HepG2 (cell line): ENCODE results near the gene GAN. TPM values are rescaled to one million over a fixed set of nuclear protein-coding genes. Genes with fewer than 3 reads are reported as not detected.

Experiments
- ATAC-seq: fragments of 200-7000 bp; cut with Tn5 transposase; 3 replicates; pipeline ENCODE4 v1.9.1; 2020; ENCODE audit warnings: mild to moderate bottlenecking, moderate library complexity
- BruUV-seq: library from RNA; stranded (reverse); fragments of 400-500 nt; replicated peaks from 2 replicates; lab custom pipeline; 2021; lab: Mats Ljungman, UMichigan
- CTCF ChIA-PET: fragments of 300-600 bp; formaldehyde crosslinking; extraction: SDS; loops from one replicate; lab custom pipeline; 2021; ENCODE audit warnings: low total read pairs, inconsistent platforms, low intra/inter-chr PET ratio; lab: Yijun Ruan, JAX
- POLR2A ChIA-PET: fragments of 350-600 bp; sonication (Branson Sonifier 250); formaldehyde crosslinking; loops from one replicate; lab custom pipeline; 2020; ENCODE audit warnings: antibody characterized with exemption, inconsistent platforms; lab: Yijun Ruan, JAX
- DNase-seq: peaks from one replicate; pipeline ENCODE4 v3.0.0-alpha.2; 2015; ENCODE audit warnings: low spot score
- FAIRE-seq: peaks from 3 replicates; lab custom pipeline; 2011; peaks lifted over from hg19 to GRCh38; lab: Jason Lieb, UNC
- H2AFZ ChIP-seq: one replicate; pipeline ENCODE4 v1.6.1; 2011; ENCODE audit warnings: low read length, inconsistent platforms
- H3K27ac ChIP-seq: fragments of 300-600 bp; 3 replicates; pipeline ENCODE4 v1.8.0; 2011; ENCODE audit warnings: mixed run types, mild to moderate bottlenecking, mixed read lengths, low read length, inconsistent platforms; ENCODE audit not compliant: insufficient read depth; ENCODE audit errors: extremely low read length
- H3K27me3 ChIP-seq, 2 experiments: fragments of 200-600 bp in 1 of 2; 2 replicates in 1 of 2; 3 replicates in 1 of 2; pipeline versions ENCODE4 v1.6.0 to v1.8.0; 2011; ENCODE audit warnings: low read length in 2 of 2, mild to moderate bottlenecking in 2 of 2, moderate library complexity in 2 of 2, inconsistent platforms in 1 of 2; ENCODE audit not compliant: insufficient read depth in 2 of 2, control insufficient read depth in 1 of 2
- H3K36me3 ChIP-seq, 2 experiments: fragments of 200-600 bp in 1 of 2; replicated peaks in 1 of 2; 2 replicates in 1 of 2; 3 replicates in 1 of 2; pipeline versions ENCODE4 v1.5.1 to v1.8.0; 2011; ENCODE audit warnings: low read length in 2 of 2, inconsistent platforms in 1 of 2; ENCODE audit not compliant: insufficient read depth in 2 of 2, control insufficient read depth in 1 of 2
- H3K4me1 ChIP-seq: 2 replicates; pipeline ENCODE4 v1.5.1; 2012; ENCODE audit warnings: low read length, inconsistent platforms; ENCODE audit not compliant: insufficient read depth
- H3K4me2 ChIP-seq: 2 replicates; pipeline ENCODE4 v1.6.0; 2011; ENCODE audit warnings: low read depth, low read length, inconsistent platforms
- H3K4me3 ChIP-seq, 3 experiments: fragments of 200-600 bp in 1 of 3; sonication (generic), shearing (Covaris generic) in 1 of 3; replicated peaks in 1 of 3; 2 replicates each; pipeline ENCODE4 v1.5.1; 2011 to 2016; ENCODE audit warnings: low read length in 3 of 3, inconsistent platforms in 2 of 3, low read depth in 2 of 3, mild to moderate bottlenecking in 2 of 3, control low read depth in 1 of 3, mixed read lengths in 1 of 3; ENCODE audit not compliant: insufficient read depth in 1 of 3
- H3K79me2 ChIP-seq: one replicate; pipeline ENCODE4 v1.6.1; 2011; ENCODE audit warnings: low read length, inconsistent platforms; ENCODE audit not compliant: insufficient read depth
- H3K9ac ChIP-seq: 2 replicates; pipeline ENCODE4 v1.6.0; 2011; ENCODE audit warnings: mild to moderate bottlenecking, low read depth, low read length, inconsistent platforms; ENCODE audit not compliant: insufficient read depth
- H3K9me3 ChIP-seq: 2 replicates; pipeline ENCODE4 v1.5.1; 2012; ENCODE audit warnings: mild to moderate bottlenecking, low read length
- H4K20me1 ChIP-seq: 2 replicates; pipeline ENCODE4 v1.6.0; 2011; ENCODE audit warnings: inconsistent platforms, mild to moderate bottlenecking, low read length, moderate library complexity; ENCODE audit not compliant: insufficient read depth
- ATF7 ChIP-seq, 2 experiments: fragments of 450-650 bp in 1 of 2; sonication (generic) in 1 of 2; formaldehyde crosslinking in 1 of 2; IDR thresholded peaks; 2 replicates each; pipeline versions ENCODE4 v1.4.0 to v1.6.1; 2016 to 2020; ENCODE audit warnings: antibody characterized with exemption in 1 of 2, mild to moderate bottlenecking in 1 of 2, missing genetic modification reagents in 1 of 2
- ATM ChIP-seq: fragments of 450-650 bp; IDR thresholded peaks from 2 replicates; pipeline ENCODE4 v1.7.1; 2017; ENCODE audit warnings: mild to moderate bottlenecking, borderline replicate concordance
- CBX2 ChIP-seq, 2 experiments: fragments of 200-600 bp in 1 of 2; sonication (generic); formaldehyde crosslinking in 1 of 2; IDR thresholded peaks; 2 replicates each; pipeline versions ENCODE4 v1.7.0 to v1.8.1; 2018 to 2022; ENCODE audit warnings: low read depth in 2 of 2, low read length in 1 of 2, mild to moderate bottlenecking in 1 of 2, missing genetic modification reagents in 1 of 2
- CREB1 ChIP-seq, 2 experiments: fragments of 450-650 bp in 1 of 2; IDR thresholded peaks; 2 replicates each; pipeline ENCODE4 v1.6.1; 2016 to 2017; ENCODE audit warnings: control low read depth in 1 of 2, mild to moderate bottlenecking in 1 of 2, missing compliant biosample characterization in 1 of 2, missing genetic modification characterization in 1 of 2
- KAT7 ChIP-seq: IDR thresholded peaks from 2 replicates; pipeline ENCODE4 v1.6.1; 2018; ENCODE audit warnings: borderline replicate concordance, missing compliant biosample characterization
- ZBTB7B ChIP-seq: sonication (generic); formaldehyde crosslinking; IDR thresholded peaks from 2 replicates; pipeline ENCODE4 v1.4.0; 2020; ENCODE audit warnings: missing genetic modification reagents
- ZNF674 ChIP-seq: sonication (generic); formaldehyde crosslinking; IDR thresholded peaks from 2 replicates; pipeline ENCODE4 v1.5.0; 2020; ENCODE audit warnings: low read depth, mild to moderate bottlenecking, missing genetic modification reagents
- ZNF790 ChIP-seq: sonication (generic); formaldehyde crosslinking; IDR thresholded peaks from 2 replicates; pipeline ENCODE4 v1.8.0; 2022; ENCODE audit warnings: missing genetic modification reagents, mild to moderate bottlenecking, borderline replicate concordance
- WGBS: methylation state at CpG from one replicate; pipeline ENCODE4 v1.1.6; 2017; ENCODE audit warnings: low lambda C conversion rate; 5-methylcytosine and 5-hydroxymethylcytosine counted together
- in situ Hi-C: cut with HindIII; loops from 2 replicates; pipeline ENCODE4 v1.10.0; 2017; ENCODE audit warnings: low pct_unique_long_range_greater_than_20kb; ENCODE audit not compliant: extremely low pct_ligation_motif_present
- intact Hi-C: fragments of 100-400 bp; cut with micrococcal nuclease; formaldehyde crosslinking; loops from one replicate; pipeline ENCODE4 v1.10.0; 2022; ENCODE audit not compliant: unreplicated experiment
- polyA plus RNA-seq, 8 experiments: library from polyadenylated mRNA; depleted of rRNA in 3 of 8; stranded (reverse) in 7 of 8; unstranded in 1 of 8; fragments of >200 nt; fragmentation: Illumina TruSeq in 4 of 8; extraction: Trizol in 4 of 8; gene quantifications; 2 replicates each; pipeline versions ENCODE4 v1.2.1 to v1.2.3, GENCODE V29; 2011 to 2016; ENCODE audit warnings: low read depth in 4 of 8, missing spikeins in 1 of 8, mixed read lengths in 1 of 8; ENCODE audit not compliant: insufficient read depth in 1 of 8
- total RNA-seq, 5 experiments: library from RNA; depleted of rRNA; stranded (reverse); fragments of >200 nt; fragmentation: Illumina TruSeq; extraction: Trizol; gene quantifications; 2 replicates each; pipeline ENCODE4 v1.2.3, GENCODE V29; 2016; ENCODE audit warnings: low read depth in 1 of 5
- TF ChIP-seq, protein P1 (sequence below): sonication (generic); formaldehyde crosslinking; IDR thresholded peaks from 2 replicates; pipeline ENCODE4 v1.4.0; 2020; ENCODE audit warnings: missing genetic modification reagents, mild to moderate bottlenecking, borderline replicate concordance

GAN gene
- total and polyA plus RNA-seq, 2 of the 13 experiments (the other 11 are each of a cell fraction or from before 2014, with no cell fraction given): 4.3 to 11.0 TPM

DNA sequence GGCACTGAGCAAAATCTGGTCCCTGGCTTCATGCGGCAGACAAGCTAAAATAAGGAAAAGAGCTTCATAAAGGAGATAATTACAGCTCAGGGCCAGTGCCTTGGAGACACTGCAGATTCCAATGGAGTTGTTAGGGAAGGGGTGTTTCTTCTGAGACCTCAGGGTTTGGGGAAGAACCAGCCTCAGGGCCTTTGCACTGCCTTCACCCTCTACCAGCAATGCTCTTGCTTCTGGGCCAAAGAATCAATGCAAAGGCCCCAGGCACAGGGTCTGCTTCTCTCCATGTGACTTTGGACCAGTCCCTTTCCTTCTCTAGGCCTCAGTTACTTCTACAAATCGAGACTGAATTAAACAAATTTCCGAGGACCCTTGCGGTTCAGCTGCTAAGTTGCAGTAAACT, 36.2 kb upstream of the GAN start (continued):
- TF ChIP-seq, protein P1, sequence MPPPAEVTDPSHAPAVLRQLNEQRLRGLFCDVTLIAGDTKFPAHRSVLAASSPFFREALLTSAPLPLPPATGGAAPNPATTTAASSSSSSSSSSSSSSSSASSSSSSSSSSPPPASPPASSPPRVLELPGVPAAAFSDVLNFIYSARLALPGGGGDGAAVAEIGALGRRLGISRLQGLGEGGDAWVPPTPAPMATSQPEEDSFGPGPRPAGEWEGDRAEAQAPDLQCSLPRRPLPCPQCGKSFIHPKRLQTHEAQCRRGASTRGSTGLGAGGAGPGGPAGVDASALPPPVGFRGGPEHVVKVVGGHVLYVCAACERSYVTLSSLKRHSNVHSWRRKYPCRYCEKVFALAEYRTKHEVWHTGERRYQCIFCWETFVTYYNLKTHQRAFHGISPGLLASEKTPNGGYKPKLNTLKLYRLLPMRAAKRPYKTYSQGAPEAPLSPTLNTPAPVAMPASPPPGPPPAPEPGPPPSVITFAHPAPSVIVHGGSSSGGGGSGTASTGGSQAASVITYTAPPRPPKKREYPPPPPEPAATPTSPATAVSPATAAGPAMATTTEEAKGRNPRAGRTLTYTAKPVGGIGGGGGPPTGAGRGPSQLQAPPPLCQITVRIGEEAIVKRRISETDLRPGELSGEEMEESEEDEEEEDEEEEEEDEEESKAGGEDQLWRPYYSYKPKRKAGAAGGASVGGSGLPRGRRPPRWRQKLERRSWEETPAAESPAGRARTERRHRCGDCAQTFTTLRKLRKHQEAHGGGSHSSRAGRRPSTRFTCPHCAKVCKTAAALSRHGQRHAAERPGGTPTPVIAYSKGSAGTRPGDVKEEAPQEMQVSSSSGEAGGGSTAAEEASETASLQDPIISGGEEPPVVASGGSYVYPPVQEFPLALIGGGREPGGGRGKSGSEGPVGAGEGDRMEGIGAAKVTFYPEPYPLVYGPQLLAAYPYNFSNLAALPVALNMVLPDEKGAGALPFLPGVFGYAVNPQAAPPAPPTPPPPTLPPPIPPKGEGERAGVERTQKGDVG: no peak
- TF ChIP-seq CBX2 (IDR thresholded peaks at IDR 0.05; ENCODE audit: low read depth, low read length): no peak
- no peak for TF ChIP-seq CBX2 (CRISPR knock-in tag; IDR thresholded peaks at IDR 0.05; ENCODE audit: low read depth)

GRCh38 chr16:81279392-81279791, 35.4 kb upstream of the GAN start:
- BruUV-seq: no TSS peak
- Histone ChIP-seq H3K36me3 (no peaks in the 10 kb centered on the region), H3K4me3 (no peak overlapping the region), H2AFZ (no peak overlapping the region), H3K4me2 (no peak overlapping the region), H3K27me3 (peaks cover 4 to 23% of the 10 kb centered on the region in 2 experiments; a peak in 4 of 5 replicates), H3K4me1 (peaks cover 7% of the 10 kb centered on the region; the same call in 1 of the 2 replicates), H3K27ac (no peak overlapping the region), H3K9me3 (no peaks in the 10 kb centered on the region), H3K79me2 (no peaks in the 10 kb centered on the region), H4K20me1 (no peaks in the 10 kb centered on the region), H3K9ac (no peak overlapping the region)
- ATAC-seq (no peak), DNase-seq (no peak), FAIRE-seq (no peak)
- TF ChIP-seq ZNF674 (CRISPR knock-in tag) (no peak), ATF7 (IDR thresholded peaks at IDR 0.05) (peak; percentile 57; the same call in 1 of the 2 replicates), ATF7 (CRISPR knock-in tag; IDR thresholded peaks at IDR 0.05) (no peak), CREB1 (IDR thresholded peaks at IDR 0.05) (peak; percentile 61; the same call in 1 of the 2 replicates), CREB1 (CRISPR knock-in tag; IDR thresholded peaks at IDR 0.05) (no peak), KAT7 (CRISPR knock-in tag) (no peak), ATM (no peak), ZBTB7B (CRISPR knock-in tag) (no peak), ZNF790 (no peak)
- WGBS: 17% methylated on average over 4 of the region's 4 CpGs
- intact Hi-C loops: no loop called here
- in situ Hi-C loops: no loop called here
- ChIA-PET CTCF (no interaction called here), POLR2A (no interaction called here)
